Measurements from ENCODE around the gene PPP1R13L. TPM values are rescaled to one million over a fixed set of nuclear protein-coding genes. Genes with fewer than 3 reads are reported as not detected.
A peak's percentile ranks its signal among the peaks of the same experiment; 100 is the strongest.

PPP1R13L gene
- polyA plus RNA-seq, 1 donor from 2014 or later = not detected

DNA sequence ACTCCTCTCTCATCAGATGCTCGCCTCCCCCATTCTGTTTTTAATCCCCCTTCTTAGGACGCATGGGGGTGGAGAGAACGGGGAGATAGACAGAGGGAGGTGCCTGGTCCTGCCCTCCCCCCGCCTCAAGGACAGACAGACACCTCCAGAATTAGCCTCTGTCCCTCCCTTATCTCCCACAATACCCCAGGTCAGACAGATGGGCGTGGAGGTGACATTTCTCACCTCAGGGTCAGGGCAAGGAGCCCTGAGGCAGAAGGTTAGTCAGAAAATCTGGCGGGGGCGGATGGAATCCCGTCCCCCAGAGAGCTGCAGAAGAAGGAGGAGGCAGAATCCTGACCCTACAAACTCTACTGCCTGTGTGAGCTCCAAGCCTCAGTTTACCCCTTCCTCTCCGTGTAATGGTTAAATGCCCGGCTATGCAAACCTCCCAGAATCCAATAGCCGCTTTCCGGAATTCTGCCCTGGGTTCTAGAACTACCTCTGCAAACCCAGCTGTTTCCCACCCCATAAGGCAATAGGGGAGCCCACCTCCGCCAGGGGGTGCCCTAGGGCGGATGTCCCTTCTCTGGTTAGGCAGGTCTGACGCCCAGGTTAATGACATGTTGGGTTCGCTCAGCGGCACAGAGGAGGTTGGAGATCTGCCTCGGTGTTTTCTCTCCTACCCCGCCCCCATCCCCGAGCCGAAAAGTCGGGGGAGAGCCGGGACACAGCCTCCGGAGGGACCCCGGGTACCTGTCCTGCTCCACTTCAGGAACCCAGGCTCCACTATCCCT lies 900 bp downstream of the PPP1R13L start:
- H3F3A ChIP-seq (ENCODE audit: insufficient read depth, low read length, poor library complexity, severe bottlenecking) = no peaks in the 10 kb centered on the region
- H3K27ac ChIP-seq (ENCODE audit: low read length) = no peak overlapping the region
- no peaks in the 10 kb centered on the region for H4K20me1 ChIP-seq (ENCODE audit: insufficient read depth)
- H3K9me3 ChIP-seq (ENCODE audit: low read length) = no peaks in the 10 kb centered on the region
- H3K9me2 ChIP-seq (ENCODE audit: insufficient read depth, low read length) = no peaks in the 10 kb centered on the region
- no peak overlapping the region for H3K9ac ChIP-seq (ENCODE audit: low read length)
- no peaks in the 10 kb centered on the region for H3K79me2 ChIP-seq (replicated peaks; ENCODE audit: insufficient read depth, low read length)
- H3K36me3 ChIP-seq (ENCODE audit: insufficient read depth, low read length) = no peaks in the 10 kb centered on the region
- no peak overlapping the region for H3K4me2 ChIP-seq (ENCODE audit: low read length)
- H3K27me3 ChIP-seq (ENCODE audit: insufficient read depth, low read depth, low read length) = peaks cover 42% of the 10 kb centered on the region
- TF ChIP-seq EP300 (conservative IDR thresholded peaks at IDR 0.05; ENCODE audit: poor library complexity, severe bottlenecking) (no peak), SMC3 (conservative IDR thresholded peaks at IDR 0.05; ENCODE audit: poor library complexity) (no peak), MXI1 (conservative IDR thresholded peaks at IDR 0.05; ENCODE audit: poor library complexity, severe bottlenecking) (no peak), RAD21 (conservative IDR thresholded peaks at IDR 0.05) (no peak), TAF1 (IDR thresholded peaks at IDR 0.05; ENCODE audit: low read depth) (no peak), POLR2AphosphoS5 (IDR thresholded peaks at IDR 0.05) (no peak), EZH2 (IDR thresholded peaks at IDR 0.05; ENCODE audit: borderline replicate concordance, insufficient read depth, low read length, poor library complexity, severe bottlenecking) (peak; percentile 25)
- TF ChIP-seq, protein P1, sequence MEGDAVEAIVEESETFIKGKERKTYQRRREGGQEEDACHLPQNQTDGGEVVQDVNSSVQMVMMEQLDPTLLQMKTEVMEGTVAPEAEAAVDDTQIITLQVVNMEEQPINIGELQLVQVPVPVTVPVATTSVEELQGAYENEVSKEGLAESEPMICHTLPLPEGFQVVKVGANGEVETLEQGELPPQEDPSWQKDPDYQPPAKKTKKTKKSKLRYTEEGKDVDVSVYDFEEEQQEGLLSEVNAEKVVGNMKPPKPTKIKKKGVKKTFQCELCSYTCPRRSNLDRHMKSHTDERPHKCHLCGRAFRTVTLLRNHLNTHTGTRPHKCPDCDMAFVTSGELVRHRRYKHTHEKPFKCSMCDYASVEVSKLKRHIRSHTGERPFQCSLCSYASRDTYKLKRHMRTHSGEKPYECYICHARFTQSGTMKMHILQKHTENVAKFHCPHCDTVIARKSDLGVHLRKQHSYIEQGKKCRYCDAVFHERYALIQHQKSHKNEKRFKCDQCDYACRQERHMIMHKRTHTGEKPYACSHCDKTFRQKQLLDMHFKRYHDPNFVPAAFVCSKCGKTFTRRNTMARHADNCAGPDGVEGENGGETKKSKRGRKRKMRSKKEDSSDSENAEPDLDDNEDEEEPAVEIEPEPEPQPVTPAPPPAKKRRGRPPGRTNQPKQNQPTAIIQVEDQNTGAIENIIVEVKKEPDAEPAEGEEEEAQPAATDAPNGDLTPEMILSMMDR (IDR thresholded peaks at IDR 0.05; ENCODE audit: poor library complexity, severe bottlenecking) = peak; percentile 17
- TF ChIP-seq, protein P2, sequence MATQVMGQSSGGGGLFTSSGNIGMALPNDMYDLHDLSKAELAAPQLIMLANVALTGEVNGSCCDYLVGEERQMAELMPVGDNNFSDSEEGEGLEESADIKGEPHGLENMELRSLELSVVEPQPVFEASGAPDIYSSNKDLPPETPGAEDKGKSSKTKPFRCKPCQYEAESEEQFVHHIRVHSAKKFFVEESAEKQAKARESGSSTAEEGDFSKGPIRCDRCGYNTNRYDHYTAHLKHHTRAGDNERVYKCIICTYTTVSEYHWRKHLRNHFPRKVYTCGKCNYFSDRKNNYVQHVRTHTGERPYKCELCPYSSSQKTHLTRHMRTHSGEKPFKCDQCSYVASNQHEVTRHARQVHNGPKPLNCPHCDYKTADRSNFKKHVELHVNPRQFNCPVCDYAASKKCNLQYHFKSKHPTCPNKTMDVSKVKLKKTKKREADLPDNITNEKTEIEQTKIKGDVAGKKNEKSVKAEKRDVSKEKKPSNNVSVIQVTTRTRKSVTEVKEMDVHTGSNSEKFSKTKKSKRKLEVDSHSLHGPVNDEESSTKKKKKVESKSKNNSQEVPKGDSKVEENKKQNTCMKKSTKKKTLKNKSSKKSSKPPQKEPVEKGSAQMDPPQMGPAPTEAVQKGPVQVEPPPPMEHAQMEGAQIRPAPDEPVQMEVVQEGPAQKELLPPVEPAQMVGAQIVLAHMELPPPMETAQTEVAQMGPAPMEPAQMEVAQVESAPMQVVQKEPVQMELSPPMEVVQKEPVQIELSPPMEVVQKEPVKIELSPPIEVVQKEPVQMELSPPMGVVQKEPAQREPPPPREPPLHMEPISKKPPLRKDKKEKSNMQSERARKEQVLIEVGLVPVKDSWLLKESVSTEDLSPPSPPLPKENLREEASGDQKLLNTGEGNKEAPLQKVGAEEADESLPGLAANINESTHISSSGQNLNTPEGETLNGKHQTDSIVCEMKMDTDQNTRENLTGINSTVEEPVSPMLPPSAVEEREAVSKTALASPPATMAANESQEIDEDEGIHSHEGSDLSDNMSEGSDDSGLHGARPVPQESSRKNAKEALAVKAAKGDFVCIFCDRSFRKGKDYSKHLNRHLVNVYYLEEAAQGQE (IDR thresholded peaks at IDR 0.05; ENCODE audit: borderline replicate concordance) = no peak
- no peak overlapping the region for H3K4me3 ChIP-seq (ENCODE audit: low read length)
- no peak overlapping the region for H2AFZ ChIP-seq (ENCODE audit: low read depth, low read length)

DNA sequence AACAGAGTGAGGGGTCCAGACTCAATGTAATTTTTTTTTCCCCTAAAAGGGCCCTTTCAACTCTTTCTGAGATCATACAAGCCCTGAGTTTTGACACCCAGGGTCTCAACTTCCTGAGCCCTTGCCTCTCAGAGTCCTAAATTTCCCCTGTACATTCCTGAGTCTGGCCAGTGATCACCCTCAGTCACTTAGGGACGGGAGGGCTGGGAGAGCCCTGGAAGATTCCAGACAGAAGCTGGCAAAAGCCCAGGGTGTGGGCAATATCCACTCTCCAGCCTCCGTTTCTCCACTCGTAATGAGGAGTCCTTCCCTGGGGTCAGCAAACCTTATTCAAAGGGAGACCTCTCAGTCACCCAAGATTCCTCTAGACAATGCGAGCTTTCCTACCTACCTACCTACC lies 1.6 kb downstream of the PPP1R13L start:
- Histone ChIP-seq H3K27me3 (ENCODE audit: insufficient read depth, low read depth, low read length) (peaks cover 48% of the 10 kb centered on the region), H3F3A (ENCODE audit: insufficient read depth, low read length, poor library complexity, severe bottlenecking) (no peaks in the 10 kb centered on the region), H4K20me1 (ENCODE audit: insufficient read depth) (no peaks in the 10 kb centered on the region), H3K4me3 (ENCODE audit: low read length) (no peak overlapping the region), H3K9me2 (ENCODE audit: insufficient read depth, low read length) (no peaks in the 10 kb centered on the region), H3K9ac (ENCODE audit: low read length) (no peak overlapping the region), H3K9me3 (ENCODE audit: low read length) (no peaks in the 10 kb centered on the region), H3K27ac (ENCODE audit: low read length) (no peak overlapping the region), H3K4me2 (ENCODE audit: low read length) (no peak overlapping the region), H3K36me3 (ENCODE audit: insufficient read depth, low read length) (no peaks in the 10 kb centered on the region), H3K79me2 (replicated peaks; ENCODE audit: insufficient read depth, low read length) (no peaks in the 10 kb centered on the region), H2AFZ (ENCODE audit: low read depth, low read length) (no peak overlapping the region)
- TF ChIP-seq EZH2 (IDR thresholded peaks at IDR 0.05; ENCODE audit: borderline replicate concordance, insufficient read depth, low read length, poor library complexity, severe bottlenecking) = no peak
- TF ChIP-seq MXI1 (conservative IDR thresholded peaks at IDR 0.05; ENCODE audit: poor library complexity, severe bottlenecking) = no peak
- TF ChIP-seq TAF1 (IDR thresholded peaks at IDR 0.05; ENCODE audit: low read depth) = no peak
- no peak for TF ChIP-seq EP300 (conservative IDR thresholded peaks at IDR 0.05; ENCODE audit: poor library complexity, severe bottlenecking)
- TF ChIP-seq POLR2AphosphoS5 (IDR thresholded peaks at IDR 0.05) = no peak
- TF ChIP-seq, protein P2 (IDR thresholded peaks at IDR 0.05; ENCODE audit: borderline replicate concordance) = no peak
- TF ChIP-seq RAD21 (conservative IDR thresholded peaks at IDR 0.05) = no peak
- TF ChIP-seq, protein P1 (IDR thresholded peaks at IDR 0.05; ENCODE audit: poor library complexity, severe bottlenecking) = no peak
- TF ChIP-seq SMC3 (conservative IDR thresholded peaks at IDR 0.05; ENCODE audit: poor library complexity) = no peak
